HS-5 (cell line): Measurements from ENCODE around the gene PEX14.
"Not testable (repeated sequence)": the region's sequence is repeated elsewhere in the genome, so short reads cannot be mapped to it uniquely, and the experiment has no call there.

Experiments
- DNase-seq: peaks from one replicate; pipeline ENCODE4 v3.0.0-alpha.2; 2012; ENCODE audit warnings: low read depth

Gene PEX14

DNA sequence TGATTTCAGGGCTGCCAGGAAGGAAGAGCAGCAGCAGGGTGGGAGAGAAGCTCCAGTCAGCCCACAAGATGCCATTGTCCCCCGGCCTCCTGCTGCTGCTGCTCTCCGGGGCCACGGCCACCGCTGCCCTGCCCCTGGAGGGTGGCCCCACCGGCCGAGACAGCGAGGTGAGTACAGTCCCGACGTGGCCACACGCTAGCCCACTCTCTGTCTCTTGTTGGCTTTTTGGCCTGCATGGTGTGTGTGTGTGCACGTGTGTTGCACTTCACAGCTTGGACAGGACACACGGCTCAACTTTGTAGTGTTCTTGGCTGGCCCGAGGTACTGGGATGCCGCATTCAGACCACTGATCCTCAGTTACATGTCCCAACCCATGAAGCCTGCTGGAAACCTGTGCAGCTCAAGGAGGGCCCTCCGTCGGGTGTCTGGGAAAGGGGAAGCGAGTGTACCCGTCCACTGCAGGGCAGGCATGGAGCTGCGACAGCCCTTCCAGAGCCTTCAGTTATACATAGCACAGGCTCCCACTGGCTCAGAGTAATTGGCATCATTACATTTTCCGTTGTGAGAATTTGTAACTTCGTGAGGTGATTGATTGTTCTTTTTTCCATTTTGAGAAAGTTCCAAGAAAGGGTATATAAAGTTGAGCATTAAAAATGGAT lies 24.5 kb upstream of the PEX14 start:
- DNase-seq, result no peak

- no peak for DNase-seq
Observed at GRCh38 chr1:10450836-10451235, 23.9 kb upstream of the PEX14 start.

- no peak for DNase-seq
Observed at GRCh38 chr1:10451287-10451686, 23.5 kb upstream of the PEX14 start.

DNA sequence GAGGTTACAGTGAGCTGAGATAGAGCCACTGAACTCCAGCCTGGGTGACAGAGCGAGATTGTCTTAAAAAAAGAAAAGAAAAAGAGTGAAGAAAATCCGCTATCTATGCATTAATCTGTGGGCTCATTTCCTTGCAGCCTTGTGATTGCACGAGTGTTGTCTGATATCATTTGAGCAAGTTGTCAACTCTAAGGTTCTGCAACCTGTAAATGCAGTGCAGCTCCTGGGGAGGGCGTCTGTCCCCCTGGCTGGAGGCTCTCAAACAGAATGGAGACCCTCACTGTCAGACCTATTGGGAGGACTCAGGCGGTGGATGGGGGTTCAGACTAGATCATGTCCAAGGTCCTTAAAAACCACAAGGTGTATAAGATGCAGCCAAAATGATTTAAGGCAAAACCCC lies 18.7 kb upstream of the PEX14 start:
- DNase-seq, result no peak

GRCh38 chr1:10456661-10457060 lies 18.1 kb upstream of the PEX14 start:
- no peak for DNase-seq

DNA sequence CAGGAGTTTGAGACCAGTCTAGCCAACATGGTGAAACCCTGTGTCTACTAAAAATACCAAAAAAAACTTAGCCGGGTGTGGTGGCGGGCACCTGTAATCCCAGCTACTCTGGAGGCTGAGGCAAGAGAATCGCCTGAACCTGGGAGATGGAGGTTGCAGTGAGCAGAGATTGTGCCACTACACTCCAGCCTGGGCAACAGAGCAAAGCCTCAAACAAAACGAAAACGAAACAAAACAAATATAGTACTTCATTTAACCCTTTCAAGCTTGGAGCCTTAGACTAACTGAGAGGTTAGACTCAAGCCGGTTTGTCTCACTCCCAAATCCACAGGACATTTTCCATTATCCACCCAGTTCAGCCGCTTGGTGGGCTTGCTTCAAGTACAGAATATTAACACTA lies 17.3 kb upstream of the PEX14 start:
- not testable (repeated sequence) for DNase-seq

GRCh38 chr1:10457875-10458274 lies 16.9 kb upstream of the PEX14 start:
- no peak for DNase-seq

DNA sequence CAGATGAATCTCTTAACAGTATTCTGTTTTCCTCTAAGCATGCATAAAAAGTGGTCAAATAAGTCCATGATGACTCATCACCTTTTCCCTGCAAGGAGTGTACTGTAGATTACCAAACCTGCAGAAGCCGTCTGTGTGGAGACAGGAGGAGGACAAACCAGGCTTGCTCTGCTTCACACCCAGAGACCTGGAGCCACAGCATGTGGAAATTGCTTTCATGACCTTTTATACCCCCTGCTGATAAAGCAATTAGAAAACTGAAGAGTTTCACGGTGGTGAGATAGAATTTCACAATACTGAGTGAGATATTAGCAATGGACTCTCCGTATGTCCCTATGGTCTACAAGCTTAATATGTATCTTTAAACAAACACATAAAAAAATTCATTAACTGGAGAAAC lies 15.6 kb upstream of the PEX14 start:
- peak; percentile 48 for DNase-seq

- DNase-seq, result no peak
Observed at GRCh38 chr1:10467078-10467477, 7.7 kb upstream of the PEX14 start.

DNA sequence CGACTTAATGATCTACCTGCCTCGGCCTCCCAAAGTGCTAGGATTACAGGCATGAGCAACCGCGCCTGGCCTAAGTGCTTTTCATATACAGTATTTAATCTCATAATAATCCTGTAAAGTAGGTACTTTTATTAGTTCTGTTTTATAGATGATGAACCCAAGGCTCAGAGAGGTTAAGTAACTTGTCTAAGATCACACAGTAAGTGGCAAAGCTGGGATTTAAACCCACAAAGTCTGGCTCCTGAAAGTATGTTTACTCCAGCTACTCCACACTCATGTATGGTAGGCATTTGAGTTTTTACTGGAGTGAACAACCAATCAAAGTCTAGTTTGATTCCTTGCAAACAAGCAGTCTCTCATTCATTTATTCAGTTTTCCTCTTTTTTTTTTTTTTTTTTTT lies 4.7 kb upstream of the PEX14 start:
- DNase-seq, result no peak

- no peak for DNase-seq
Observed at GRCh38 chr1:10471411-10472219, 3.1 kb upstream of the PEX14 start.

DNA sequence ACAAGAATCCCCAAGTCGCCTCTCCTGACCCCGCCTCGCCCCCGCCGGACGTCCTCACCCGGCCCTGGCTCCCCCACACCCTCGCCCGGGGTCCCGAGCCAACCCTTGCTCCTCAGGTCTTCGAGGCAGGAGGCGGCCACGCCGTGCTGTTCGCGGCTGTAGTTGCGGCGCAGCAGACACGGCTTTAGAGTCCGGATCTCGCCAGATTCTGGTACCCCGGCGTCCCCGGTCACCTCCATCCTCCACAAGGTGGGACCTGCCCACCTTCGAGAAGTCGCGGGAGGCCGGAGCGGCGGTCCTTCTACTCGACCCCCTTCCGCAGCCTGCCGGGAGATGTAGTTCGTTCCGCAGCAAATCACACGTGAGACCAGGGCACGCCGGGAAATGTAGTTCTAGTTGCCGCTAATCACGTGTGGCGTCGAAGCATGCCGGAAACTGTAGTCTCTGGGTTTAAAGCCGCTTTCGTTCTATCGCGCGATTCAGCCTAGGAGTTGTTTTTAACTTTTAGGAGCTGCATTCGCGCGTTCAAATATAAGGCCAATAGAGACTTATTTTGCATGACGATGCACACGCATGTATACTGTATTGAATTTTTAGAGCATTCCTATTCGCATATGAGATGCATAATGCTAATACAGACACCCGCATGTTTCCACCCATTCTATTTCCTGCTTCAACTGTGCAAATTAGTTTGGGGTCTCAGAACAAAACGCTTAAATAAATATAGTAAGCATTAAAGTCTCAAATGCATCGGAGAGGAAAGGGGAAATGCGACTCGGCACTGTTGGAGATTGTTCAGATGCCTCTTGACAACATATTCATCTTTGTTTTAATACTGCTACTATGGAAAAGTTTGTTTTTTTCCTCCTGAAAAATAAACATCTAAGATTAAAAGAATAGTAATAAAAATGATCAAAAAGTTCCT lies 2.3 kb upstream of the PEX14 start, which contains the start of gene DFFA:
Gene DFFA, minus strand, starts transcription at position 310 of the 925 bp plus-strand sequence. Its CDS starts 71 bp downstream, at position 239.
- DNase-seq, result peak; percentile 82

GRCh38 chr1:10473145-10473765 lies 1.5 kb upstream of the PEX14 start:
- DNase-seq, result no peak

DNA sequence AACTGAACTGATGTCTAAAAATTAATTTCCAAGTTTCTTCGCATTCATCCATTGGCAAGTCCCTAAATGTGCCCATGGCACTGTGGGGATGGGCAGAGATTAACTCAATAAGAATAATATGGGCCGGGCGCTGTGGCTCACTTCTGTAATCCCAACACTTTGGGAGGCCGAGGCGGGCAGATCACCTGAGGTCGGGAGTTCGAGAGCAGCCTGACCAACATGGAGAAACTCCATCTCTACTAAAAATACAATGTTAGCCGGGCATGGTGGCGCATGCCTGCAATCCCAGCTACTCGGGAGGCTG lies 489 bp upstream of the PEX14 start:
- DNase-seq, result not testable (repeated sequence)

GRCh38 chr1:10475510-10475909 lies 760 bp downstream of the PEX14 start:
- no peak for DNase-seq

DNA sequence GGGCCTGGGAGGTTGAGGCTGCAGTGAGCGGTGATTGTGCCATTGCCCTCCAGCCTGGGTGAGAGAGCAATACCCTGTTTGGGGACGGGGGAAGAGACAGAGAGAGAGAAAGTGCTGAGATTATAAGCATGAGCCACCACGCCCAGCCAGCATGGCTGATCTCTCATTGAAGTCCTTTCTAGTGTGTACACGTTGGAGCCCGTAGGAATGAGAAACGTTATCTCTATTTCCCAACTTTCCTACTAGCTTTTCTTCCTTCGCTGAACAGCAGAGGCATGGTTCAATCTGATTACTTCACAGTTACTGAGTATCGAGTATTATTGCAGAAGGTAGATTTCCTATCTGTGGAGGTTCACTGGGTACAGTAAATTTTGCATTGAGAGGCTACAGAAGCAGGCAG lies 4.5 kb downstream of the PEX14 start:
- DNase-seq, result no peak

GRCh38 chr1:10480614-10481013 lies 5.9 kb downstream of the PEX14 start:
- no peak for DNase-seq

GRCh38 chr1:10484521-10484920 lies 9.8 kb downstream of the PEX14 start:
- no peak for DNase-seq

DNA sequence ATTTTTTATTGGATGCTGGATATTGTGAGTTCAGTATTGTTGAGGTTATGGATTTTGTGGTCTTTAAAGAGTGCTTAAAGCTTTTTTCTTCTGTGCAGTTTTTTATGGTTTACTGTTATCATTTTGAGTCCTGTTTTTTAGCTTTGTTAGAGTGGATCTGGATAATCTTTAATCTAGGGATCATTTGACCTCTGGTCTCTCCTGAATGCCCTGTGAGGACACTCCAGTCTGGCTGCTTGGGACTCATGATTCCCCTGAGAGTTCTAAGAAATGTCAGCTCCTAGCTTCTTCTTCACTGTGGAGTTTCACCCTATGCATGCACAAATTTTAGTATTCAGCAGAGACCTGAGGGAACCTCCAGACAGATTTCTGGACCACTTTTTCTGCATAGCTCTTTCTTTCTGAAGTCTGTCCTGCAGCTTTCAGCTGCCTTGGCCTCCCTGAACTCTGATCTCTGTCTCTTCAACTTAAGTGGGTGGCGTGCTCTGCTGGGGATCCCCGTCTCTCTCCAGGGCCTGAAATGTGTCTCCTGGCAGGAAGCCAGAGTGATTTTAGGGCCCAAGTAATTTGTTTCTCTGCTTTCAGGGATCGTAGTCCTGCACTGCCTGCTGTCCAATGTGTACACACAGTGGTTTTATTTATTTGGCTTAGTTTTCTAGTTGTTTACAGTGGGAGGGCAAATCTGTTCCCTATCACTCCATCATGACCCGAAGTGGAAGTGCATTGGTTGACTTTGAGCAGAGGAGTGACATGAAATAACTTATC lies 14.7 kb downstream of the PEX14 start:
- no peak for DNase-seq

DNA sequence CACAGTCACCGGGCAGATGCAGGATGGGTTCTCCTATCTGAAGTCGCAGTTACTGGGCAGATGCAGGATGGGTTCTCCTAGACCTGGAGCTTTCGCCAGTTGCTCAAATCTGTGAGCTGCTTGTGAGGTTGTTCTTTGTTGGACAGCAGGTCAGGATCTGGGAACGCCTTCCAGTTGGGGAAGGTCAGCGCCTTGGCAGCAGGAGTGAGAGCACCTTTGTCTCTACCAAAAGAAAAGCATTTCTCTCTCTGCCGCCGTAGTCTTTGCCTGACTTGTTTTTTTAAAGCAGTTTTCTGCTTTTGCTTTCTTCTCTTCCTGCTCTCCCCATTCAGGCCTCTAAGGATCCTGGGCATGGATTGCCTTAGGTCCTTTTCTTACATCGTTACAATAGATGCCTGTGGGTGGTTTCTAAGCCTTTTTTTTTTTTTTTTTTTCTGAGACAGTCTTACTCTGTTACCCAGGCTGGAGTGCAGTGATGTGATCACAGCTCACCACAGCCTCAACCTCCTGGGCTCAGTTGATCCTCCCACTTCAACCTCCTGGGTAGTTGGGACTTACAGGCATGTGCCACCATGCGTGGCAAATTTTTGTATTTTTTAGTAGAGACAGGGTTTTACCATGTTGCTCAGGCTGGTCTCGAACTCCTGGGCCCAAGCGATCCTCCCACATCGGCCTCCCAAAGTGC lies 15.7 kb downstream of the PEX14 start:
- no peak for DNase-seq

- no peak for DNase-seq
Observed at GRCh38 chr1:10494418-10494753, 19.6 kb downstream of the PEX14 start.
